GM12864 (cell line): ENCODE measurements around the gene MRPS16.

ENCODE experiments used
- DNase-seq: peaks from one replicate; pipeline ENCODE4 v3.0.0-alpha.2; 2011; ENCODE audit warnings: low read depth
- H3K4me3 ChIP-seq: 2 replicates; pipeline ENCODE4 v1.5.1; 2011; ENCODE audit warnings: mild to moderate bottlenecking, low read depth, low read length, control low read depth
- TF ChIP-seq, protein P1 (sequence below): IDR thresholded peaks from 2 replicates; pipeline ENCODE4 v1.5.1; 2011; ENCODE audit warnings: low read depth, mild to moderate bottlenecking, moderate library complexity, low read length, control low read depth, inconsistent platforms; ENCODE audit errors: missing control alignments

The MRPS16 gene

DNA sequence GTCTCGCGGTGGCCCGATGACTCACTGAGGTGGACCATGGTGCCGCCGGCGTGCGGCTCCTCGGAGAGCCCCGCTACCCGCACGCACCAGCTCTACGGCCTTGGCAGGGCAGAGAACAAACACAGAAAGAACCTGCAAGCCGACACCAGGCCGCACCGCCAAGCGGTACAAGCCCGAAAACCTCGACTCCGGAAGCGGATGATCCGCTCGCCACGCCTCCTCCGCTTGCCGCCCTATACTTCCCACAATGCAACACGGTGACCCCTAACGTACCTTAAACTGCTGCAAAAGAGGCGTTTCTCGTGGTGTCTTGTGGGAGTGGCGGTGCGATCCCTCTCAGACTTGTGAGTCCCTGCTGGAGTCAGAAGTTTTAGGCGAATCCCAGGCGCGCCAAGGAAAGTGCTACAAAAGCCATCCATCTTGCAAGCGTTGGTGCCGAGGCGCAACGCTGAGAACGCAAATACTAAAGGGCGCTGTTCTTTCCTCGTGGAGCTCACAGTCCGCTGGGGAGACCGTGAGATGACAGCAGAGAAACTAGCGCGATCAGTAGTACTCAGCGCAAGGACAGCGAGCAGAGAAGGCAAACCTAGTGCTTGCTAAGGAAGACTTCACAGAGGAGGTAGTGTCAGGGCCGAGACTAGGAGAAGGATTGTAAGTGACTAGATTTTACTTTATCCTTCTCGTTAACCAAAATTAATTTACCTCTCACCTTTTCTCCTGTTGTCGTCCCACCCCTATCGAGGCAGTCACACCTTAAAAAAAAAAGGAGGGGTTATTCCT lies at the start of gene MRPS16:
MRPS16 (minus strand) TSS at position 200 of the 780 bp plus-strand sequence; CDS start at position 38, 162 bp downstream.
- TF ChIP-seq, protein P1, sequence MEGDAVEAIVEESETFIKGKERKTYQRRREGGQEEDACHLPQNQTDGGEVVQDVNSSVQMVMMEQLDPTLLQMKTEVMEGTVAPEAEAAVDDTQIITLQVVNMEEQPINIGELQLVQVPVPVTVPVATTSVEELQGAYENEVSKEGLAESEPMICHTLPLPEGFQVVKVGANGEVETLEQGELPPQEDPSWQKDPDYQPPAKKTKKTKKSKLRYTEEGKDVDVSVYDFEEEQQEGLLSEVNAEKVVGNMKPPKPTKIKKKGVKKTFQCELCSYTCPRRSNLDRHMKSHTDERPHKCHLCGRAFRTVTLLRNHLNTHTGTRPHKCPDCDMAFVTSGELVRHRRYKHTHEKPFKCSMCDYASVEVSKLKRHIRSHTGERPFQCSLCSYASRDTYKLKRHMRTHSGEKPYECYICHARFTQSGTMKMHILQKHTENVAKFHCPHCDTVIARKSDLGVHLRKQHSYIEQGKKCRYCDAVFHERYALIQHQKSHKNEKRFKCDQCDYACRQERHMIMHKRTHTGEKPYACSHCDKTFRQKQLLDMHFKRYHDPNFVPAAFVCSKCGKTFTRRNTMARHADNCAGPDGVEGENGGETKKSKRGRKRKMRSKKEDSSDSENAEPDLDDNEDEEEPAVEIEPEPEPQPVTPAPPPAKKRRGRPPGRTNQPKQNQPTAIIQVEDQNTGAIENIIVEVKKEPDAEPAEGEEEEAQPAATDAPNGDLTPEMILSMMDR, result no peak
- peak within 1 kb of the TSS; percentile 58 for H3K4me3 ChIP-seq
- DNase-seq, result peak; percentile 92

DNA sequence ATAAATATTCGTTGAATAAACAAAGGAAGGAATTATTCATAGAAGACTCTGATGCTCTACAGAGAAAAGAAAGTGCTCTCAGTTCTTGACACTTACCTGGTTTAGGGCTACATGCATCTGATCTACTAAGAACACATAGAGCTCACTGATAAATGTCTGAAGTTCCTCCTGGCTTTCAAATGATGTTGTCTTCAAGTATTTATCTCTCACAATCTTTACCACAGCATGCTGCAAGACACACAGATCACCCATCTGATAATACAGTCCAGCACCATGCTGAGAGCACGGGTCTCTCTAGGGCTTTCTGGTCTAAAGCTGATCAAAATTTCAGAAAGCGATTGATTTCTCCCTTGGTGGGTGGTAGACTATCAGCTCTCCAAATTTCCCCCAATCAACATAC lies 44.5 kb upstream of the MRPS16 start:
- TF ChIP-seq, protein P1, result no peak
- no peak overlapping the region for H3K4me3 ChIP-seq
- DNase-seq, result no peak

DNA sequence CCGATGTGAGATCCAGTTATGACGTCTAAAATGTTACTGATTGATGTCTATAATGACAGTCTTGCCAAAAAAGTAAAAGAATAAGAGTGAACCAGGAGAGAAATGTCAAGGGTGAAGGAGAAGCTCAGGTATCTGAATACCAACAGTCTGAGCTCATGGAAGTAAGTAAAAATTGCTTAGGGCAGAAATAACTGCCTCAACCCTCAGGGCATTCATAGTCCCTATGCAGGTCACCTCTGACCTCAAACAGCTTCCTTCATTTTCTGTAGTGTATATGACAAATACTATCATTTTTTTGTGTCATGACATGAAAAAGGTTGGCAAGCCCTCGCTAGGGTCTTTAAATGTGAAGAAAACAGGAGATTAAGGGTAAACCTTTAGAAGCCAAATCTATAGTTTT lies 41.0 kb upstream of the MRPS16 start:
- DNase-seq, result no peak
- H3K4me3 ChIP-seq, result no peak overlapping the region
- TF ChIP-seq, protein P1, result no peak

DNA sequence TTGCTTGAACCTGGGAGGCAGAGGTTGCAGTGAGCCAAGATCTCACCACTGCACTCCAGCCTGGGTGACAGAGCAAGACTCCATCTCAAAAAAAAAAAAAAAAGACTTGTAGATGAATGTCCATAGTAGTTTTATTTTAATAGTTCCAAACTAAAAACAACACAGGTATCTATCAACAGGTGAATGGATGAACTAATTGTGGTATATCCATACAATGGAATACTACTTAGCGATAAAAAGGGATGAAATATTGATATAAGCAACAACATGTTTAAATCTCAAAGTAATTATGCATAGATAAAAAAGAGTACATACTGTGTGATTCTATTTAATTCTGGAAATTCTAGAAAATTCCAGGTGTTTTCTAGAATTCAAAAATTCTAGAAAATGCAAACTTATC lies 37.5 kb upstream of the MRPS16 start:
- no peak for DNase-seq
- TF ChIP-seq, protein P1, result no peak
- H3K4me3 ChIP-seq, result no peak overlapping the region

DNA sequence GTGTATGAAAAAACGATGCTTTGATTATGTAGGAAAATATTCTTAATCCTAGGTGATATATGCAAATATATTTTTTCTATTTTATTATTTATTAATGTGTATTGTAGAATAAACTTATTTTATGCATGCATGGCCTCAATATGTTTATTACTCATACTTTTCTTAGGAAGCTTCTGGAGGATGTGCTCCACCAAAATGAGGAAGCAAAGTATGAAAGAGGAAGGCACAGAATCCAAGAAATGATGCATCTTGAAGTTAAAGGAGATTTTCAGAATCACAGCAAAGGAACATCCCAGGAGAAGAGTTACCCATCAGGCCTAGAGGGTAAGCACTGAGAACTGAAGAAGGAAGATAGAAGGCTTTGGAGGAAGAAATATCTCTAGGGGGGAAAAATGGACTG lies 35.0 kb upstream of the MRPS16 start:
- no peak overlapping the region for H3K4me3 ChIP-seq
- DNase-seq, result no peak
- TF ChIP-seq, protein P1, result no peak

DNA sequence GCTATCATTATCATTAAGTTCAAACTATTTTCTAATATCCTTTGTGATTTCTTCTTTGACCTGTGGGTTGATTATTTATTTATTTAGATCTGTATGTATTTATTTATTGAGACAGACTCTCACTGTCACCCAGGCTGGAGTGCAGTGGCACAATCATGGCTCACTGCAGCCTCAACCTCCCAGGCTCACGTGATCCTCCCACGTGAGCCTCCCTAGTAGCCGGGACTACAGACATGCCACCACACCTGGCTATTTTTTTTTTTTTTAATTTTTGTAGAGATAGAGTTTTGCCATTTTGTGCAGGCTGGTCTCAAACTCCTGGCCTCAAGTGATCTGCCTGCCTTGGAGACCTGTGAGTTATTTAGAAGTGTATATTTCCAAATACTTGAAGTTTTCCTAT lies 28.7 kb upstream of the MRPS16 start:
- no peak for DNase-seq
- no peak overlapping the region for H3K4me3 ChIP-seq
- TF ChIP-seq, protein P1, result no peak

DNA sequence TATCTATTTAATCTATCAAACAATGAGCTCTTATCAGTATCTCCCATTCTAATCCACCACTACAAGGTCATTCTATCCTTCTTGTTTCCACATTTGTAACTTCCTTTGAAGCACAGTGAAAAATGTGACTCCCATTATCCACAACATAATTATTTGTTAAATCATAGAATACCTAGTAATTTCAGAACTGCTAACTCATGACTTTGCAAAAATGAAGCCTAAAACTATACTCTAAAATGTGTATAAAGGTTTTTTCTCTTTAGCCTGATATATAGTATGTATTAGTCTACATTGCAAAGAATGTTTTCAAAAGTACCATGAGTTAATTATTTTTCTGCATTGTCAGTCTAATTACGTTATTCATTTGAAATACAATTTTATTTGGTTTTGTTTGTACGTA lies 12.0 kb upstream of the MRPS16 start:
- TF ChIP-seq, protein P1, result no peak
- no peak overlapping the region for H3K4me3 ChIP-seq
- DNase-seq, result no peak
